ENCODE measurements around the gene ZBTB3. TPM values are rescaled to one million over a fixed set of nuclear protein-coding genes. Genes with fewer than 3 reads are reported as not detected.

Gene ZBTB3
- total RNA-seq, 1 experiment from 2014 or later = 3.3 TPM

DNA sequence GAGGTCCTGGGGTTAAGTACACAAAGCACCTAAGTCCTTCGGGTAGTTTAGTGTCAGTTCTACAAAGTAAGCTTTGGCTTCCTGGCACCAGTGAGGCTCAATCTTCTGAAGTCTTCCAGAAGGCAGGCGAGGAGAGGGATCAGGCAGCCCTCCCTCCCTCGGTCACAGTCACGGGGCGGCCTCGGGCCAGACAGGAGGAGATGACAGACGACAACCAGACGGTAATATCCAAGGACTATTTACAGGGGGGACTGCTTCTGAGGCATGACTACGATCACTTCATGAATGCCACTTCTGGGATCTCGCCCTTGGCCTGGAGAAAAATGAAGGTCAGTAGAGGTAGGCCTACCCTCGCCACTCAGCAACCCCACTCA lies 38.2 kb upstream of the ZBTB3 start:
- intact Hi-C loops (cut with micrococcal nuclease) = no loop called here

DNA sequence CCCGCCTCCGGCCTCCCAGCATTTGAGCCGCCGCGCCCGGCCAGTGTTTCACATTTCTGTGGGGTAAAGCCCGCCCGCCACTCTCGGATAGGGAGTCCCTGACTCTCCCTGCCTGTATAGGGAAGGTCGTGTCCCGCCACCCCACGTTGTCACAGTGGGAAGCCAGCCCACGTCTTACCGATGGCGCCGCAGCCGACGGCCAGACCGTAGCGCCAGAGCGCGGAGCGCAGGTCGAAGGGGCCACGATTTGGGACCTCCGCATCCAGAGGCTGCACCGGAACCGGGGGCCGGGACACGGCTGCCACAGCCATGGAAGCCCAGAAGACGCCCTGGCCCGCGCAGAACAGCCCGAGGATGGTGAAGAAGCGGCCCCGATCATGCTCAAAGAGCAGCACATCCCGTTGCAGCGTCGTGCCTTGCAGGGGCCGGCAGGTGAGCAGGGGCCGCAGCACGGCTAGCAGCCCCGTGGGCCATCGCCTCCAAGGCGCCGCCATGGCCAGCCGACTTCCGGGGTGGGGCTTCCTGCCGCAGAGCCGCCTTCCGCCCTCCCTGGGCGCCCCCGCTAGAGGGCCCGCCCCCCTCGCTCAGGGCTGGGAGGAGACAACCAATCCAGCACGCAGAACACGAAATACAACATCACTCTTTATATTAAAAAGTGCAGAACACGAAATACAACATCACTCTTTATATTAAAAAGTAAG lies 37.7 kb upstream of the ZBTB3 start, which contains the start of gene TMEM223:
Gene TMEM223, minus strand, starts transcription at position 506 of the 701 bp plus-strand sequence. Its CDS starts 12 bp downstream, at position 494.
- Histone ChIP-seq H3K4me1 (ENCODE audit: insufficient read depth, low read length) (peaks cover 27% of the 10 kb centered on the region), H3K4me3 (ENCODE audit: low read length) (peak within 1 kb of the TSS; percentile 96), H3K9me3 (ENCODE audit: low read length) (no peaks in the 10 kb centered on the region), H3K9me2 (replicated peaks; ENCODE audit: low read length) (no peaks in the 10 kb centered on the region), H3K27ac (ENCODE audit: low read length) (peak within 1 kb of the TSS; percentile 54), H3K27me3 (ENCODE audit: low read length) (no peaks in the 10 kb centered on the region), H3K36me3 (ENCODE audit: low read depth, low read length) (peaks cover 38% of the 10 kb centered on the region), H3K4me2 (ENCODE audit: low read length) (peak within 1 kb of the TSS; percentile 95), H3F3A (ENCODE audit: low read length, unreplicated experiment) (peaks cover 15% of the 10 kb centered on the region), H3K9ac (ENCODE audit: low read length) (peak within 1 kb of the TSS; percentile 87), H3K79me2 (ENCODE audit: low read length) (peaks cover 36% of the 10 kb centered on the region), H4K20me1 (ENCODE audit: low read length) (no peaks in the 10 kb centered on the region), H2AFZ (ENCODE audit: low read length) (peak within 1 kb of the TSS; percentile 72)
- TF ChIP-seq, protein P1, sequence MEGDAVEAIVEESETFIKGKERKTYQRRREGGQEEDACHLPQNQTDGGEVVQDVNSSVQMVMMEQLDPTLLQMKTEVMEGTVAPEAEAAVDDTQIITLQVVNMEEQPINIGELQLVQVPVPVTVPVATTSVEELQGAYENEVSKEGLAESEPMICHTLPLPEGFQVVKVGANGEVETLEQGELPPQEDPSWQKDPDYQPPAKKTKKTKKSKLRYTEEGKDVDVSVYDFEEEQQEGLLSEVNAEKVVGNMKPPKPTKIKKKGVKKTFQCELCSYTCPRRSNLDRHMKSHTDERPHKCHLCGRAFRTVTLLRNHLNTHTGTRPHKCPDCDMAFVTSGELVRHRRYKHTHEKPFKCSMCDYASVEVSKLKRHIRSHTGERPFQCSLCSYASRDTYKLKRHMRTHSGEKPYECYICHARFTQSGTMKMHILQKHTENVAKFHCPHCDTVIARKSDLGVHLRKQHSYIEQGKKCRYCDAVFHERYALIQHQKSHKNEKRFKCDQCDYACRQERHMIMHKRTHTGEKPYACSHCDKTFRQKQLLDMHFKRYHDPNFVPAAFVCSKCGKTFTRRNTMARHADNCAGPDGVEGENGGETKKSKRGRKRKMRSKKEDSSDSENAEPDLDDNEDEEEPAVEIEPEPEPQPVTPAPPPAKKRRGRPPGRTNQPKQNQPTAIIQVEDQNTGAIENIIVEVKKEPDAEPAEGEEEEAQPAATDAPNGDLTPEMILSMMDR (conservative IDR thresholded peaks at IDR 0.05; ENCODE audit: low read depth, low read length) = no peak
- no peak for TF ChIP-seq EZH2phosphoT487 (IDR thresholded peaks at IDR 0.05; ENCODE audit: borderline replicate concordance, low read length)
- no peak for TF ChIP-seq EZH2 (IDR thresholded peaks at IDR 0.05; ENCODE audit: low read length, unreplicated experiment)
- CTCF ChIA-PET = interaction anchor here (0.7 kb wide), 1 partner anchor 44 kb away, joined by 4 read pairs; no protein-coding TSS in a partner anchor
- BruUV-seq (replicated peaks) = no TSS peak
- DNase-seq (peak; percentile 88), ATAC-seq (peak; percentile 68)
- intact Hi-C loops (cut with micrococcal nuclease) = no loop called here
- POLR2A ChIA-PET (ENCODE audit: unreplicated experiment) = no interaction called here

More for the DNA sequence above, 38.2 kb upstream of the ZBTB3 start:
- peak overlapping the region; percentile 96 for H3K4me3 ChIP-seq (ENCODE audit: low read length)
- DNase-seq = no peak
- ATAC-seq = peak; percentile 1; the same call in 1 of the 2 replicates
- H3K9me2 ChIP-seq (replicated peaks; ENCODE audit: low read length) = no peaks in the 10 kb centered on the region
- H3K4me1 ChIP-seq (ENCODE audit: insufficient read depth, low read length) = peaks cover 27% of the 10 kb centered on the region
- ChIA-PET POLR2A (ENCODE audit: unreplicated experiment) (no interaction called here), CTCF (interaction anchor here (0.6 kb wide), 1 partner anchor 37 kb away, joined by 18 read pairs; no protein-coding TSS in a partner anchor)
- H4K20me1 ChIP-seq (ENCODE audit: low read length) = no peaks in the 10 kb centered on the region
- H3K27me3 ChIP-seq (ENCODE audit: low read length) = no peaks in the 10 kb centered on the region
- H3K9me3 ChIP-seq (ENCODE audit: low read length) = no peaks in the 10 kb centered on the region
- TF ChIP-seq, protein P1 (conservative IDR thresholded peaks at IDR 0.05; ENCODE audit: low read depth, low read length) = no peak
- TF ChIP-seq EZH2phosphoT487 (IDR thresholded peaks at IDR 0.05; ENCODE audit: borderline replicate concordance, low read length) = no peak
- TF ChIP-seq EZH2 (IDR thresholded peaks at IDR 0.05; ENCODE audit: low read length, unreplicated experiment) = no peak
- no TSS peak for BruUV-seq (replicated peaks)
- H2AFZ ChIP-seq (ENCODE audit: low read length) = no peak overlapping the region
- H3K9ac ChIP-seq (ENCODE audit: low read length) = no peak overlapping the region
- 0 out of 2 replicates have a peak overlapping the region, but pooled peaks have one; percentile 4 for H3K27ac ChIP-seq (ENCODE audit: low read length)
- H3K4me2 ChIP-seq (ENCODE audit: low read length) = peak overlapping the region; percentile 95
- peaks cover 15% of the 10 kb centered on the region for H3F3A ChIP-seq (ENCODE audit: low read length, unreplicated experiment)
- H3K79me2 ChIP-seq (ENCODE audit: low read length) = peaks cover 36% of the 10 kb centered on the region
- H3K36me3 ChIP-seq (ENCODE audit: low read depth, low read length) = peaks cover 42% of the 10 kb centered on the region

DNA sequence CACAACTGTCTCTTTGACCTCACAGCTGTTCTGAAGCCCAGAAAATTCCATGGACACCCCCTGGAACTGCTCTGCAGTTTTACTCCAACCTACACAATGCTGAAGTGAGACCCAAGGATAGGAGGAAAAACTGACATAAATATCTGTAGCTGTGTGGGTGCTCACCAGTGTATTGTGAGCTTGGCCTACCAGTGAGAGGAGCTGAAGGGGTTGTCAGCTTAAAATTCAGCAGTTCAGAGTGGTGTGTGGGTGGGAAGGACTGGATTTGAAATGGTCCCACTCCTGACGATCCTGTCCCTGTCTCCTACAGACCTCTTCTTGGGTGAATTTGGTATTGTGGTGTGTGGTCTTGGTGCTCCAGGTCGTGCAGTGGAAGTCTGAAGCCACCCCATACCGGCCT lies 35.6 kb upstream of the ZBTB3 start:
- Histone ChIP-seq H4K20me1 (ENCODE audit: low read length) (no peaks in the 10 kb centered on the region), H3K9me2 (replicated peaks; ENCODE audit: low read length) (no peaks in the 10 kb centered on the region), H3F3A (ENCODE audit: low read length, unreplicated experiment) (peaks cover 17% of the 10 kb centered on the region), H2AFZ (ENCODE audit: low read length) (no peak overlapping the region), H3K27ac (ENCODE audit: low read length) (no peak overlapping the region), H3K36me3 (ENCODE audit: low read depth, low read length) (peaks cover 24% of the 10 kb centered on the region), H3K27me3 (ENCODE audit: low read length) (no peaks in the 10 kb centered on the region), H3K9me3 (ENCODE audit: low read length) (no peaks in the 10 kb centered on the region), H3K4me3 (ENCODE audit: low read length) (no peak overlapping the region), H3K9ac (ENCODE audit: low read length) (no peak overlapping the region), H3K4me1 (ENCODE audit: insufficient read depth, low read length) (peaks cover 33% of the 10 kb centered on the region), H3K4me2 (ENCODE audit: low read length) (no peak overlapping the region), H3K79me2 (ENCODE audit: low read length) (peaks cover 36% of the 10 kb centered on the region)
- no peak for DNase-seq
- TF ChIP-seq EZH2 (IDR thresholded peaks at IDR 0.05; ENCODE audit: low read length, unreplicated experiment) (no peak), EZH2phosphoT487 (IDR thresholded peaks at IDR 0.05; ENCODE audit: borderline replicate concordance, low read length) (no peak)
- TF ChIP-seq, protein P1 (conservative IDR thresholded peaks at IDR 0.05; ENCODE audit: low read depth, low read length) = no peak
- CTCF ChIA-PET = no interaction called here
- ATAC-seq = no peak
- intact Hi-C loops (cut with micrococcal nuclease) = no loop called here
- POLR2A ChIA-PET (ENCODE audit: unreplicated experiment) = interaction anchor here (0.6 kb wide), 1 partner anchor 28 kb away, joined by 4 read pairs; no protein-coding TSS in a partner anchor
- no TSS peak for BruUV-seq (replicated peaks)
